K562 (cell line): ENCODE results near the gene ASCC1. TPM values are rescaled to one million over a fixed set of nuclear protein-coding genes. Genes with fewer than 3 reads are reported as not detected.
A peak's percentile ranks its signal among the peaks of the same experiment; 100 is the strongest.

Experiments
- ATAC-seq: fragments of 200-7000 bp; cut with Tn5 transposase; 3 replicates; pipeline ENCODE4 v1.9.1; 2020; ENCODE audit warnings: moderate library complexity
- BruUV-seq: library from RNA; stranded (reverse); fragments of 400-500 nt; replicated peaks from 2 replicates; lab custom pipeline; 2021; lab: Mats Ljungman, UMichigan
- CTCF ChIA-PET: fragments of 300-600 bp; formaldehyde crosslinking; extraction: SDS; loops from one replicate; lab custom pipeline; 2021; ENCODE audit warnings: low intra/inter-chr PET ratio; lab: Yijun Ruan, JAX
- POLR2A ChIA-PET: fragments of 300-600, 350-650 bp; sonication (Branson Sonifier 250); formaldehyde crosslinking; extraction: SDS; loops from one replicate; lab custom pipeline; 2021; ENCODE audit warnings: antibody characterized with exemption, inconsistent platforms; lab: Yijun Ruan, JAX
- DNase-seq, 4 experiments: peaks; one replicate each; pipeline versions ENCODE4 v3.0.0 to v3.0.0-alpha.2; 2011 to 2018; ENCODE audit warnings: low spot score in 3 of 4, mixed read lengths in 3 of 4; ENCODE audit errors: extremely low read depth in 1 of 4
- FAIRE-seq: peaks from 2 replicates; lab custom pipeline; 2011; peaks lifted over from hg19 to GRCh38; lab: Jason Lieb, UNC
- H2AFZ ChIP-seq: 2 replicates; pipeline ENCODE4 v1.6.0; 2011; ENCODE audit warnings: low read depth, low read length, control low read depth, inconsistent platforms
- H3K27ac ChIP-seq: fragments of 200-600 bp; 3 replicates; pipeline ENCODE4 v1.8.0; 2011; ENCODE audit warnings: low read depth, mild to moderate bottlenecking, control low read depth, inconsistent platforms, low read length, moderate library complexity, mixed read lengths; ENCODE audit errors: extremely low read depth
- H3K27me3 ChIP-seq, 2 experiments: fragments of 300-600 bp in 1 of 2; 2 replicates in 1 of 2; 3 replicates in 1 of 2; pipeline versions ENCODE4 v1.6.0 to v1.8.0; 2011; ENCODE audit warnings: inconsistent platforms in 2 of 2, low read length in 2 of 2, mild to moderate bottlenecking in 1 of 2, mixed read lengths in 1 of 2, moderate library complexity in 1 of 2; ENCODE audit not compliant: control insufficient read depth in 2 of 2, insufficient read depth in 2 of 2
- H3K36me3 ChIP-seq: fragments of 300-600 bp; 3 replicates; pipeline ENCODE4 v1.8.0; 2011; ENCODE audit warnings: mild to moderate bottlenecking, low read length, inconsistent platforms; ENCODE audit not compliant: control insufficient read depth, insufficient read depth
- H3K4me1 ChIP-seq, 2 experiments: fragments of 200-600 bp in 1 of 2; replicated peaks in 1 of 2; 2 replicates in 1 of 2; 3 replicates in 1 of 2; pipeline versions ENCODE4 v1.5.1 to v1.8.0; 2011; ENCODE audit warnings: inconsistent platforms in 2 of 2, low read length in 2 of 2, mild to moderate bottlenecking in 1 of 2, mixed read lengths in 1 of 2, moderate library complexity in 1 of 2; ENCODE audit not compliant: control insufficient read depth in 2 of 2, insufficient read depth in 2 of 2
- H3K4me2 ChIP-seq: 2 replicates; pipeline ENCODE4 v1.6.1; 2011; ENCODE audit warnings: low read length, control low read depth, inconsistent platforms, mixed read lengths; ENCODE audit not compliant: insufficient read depth
- H3K4me3 ChIP-seq: fragments of 200-600 bp; sonication (generic), shearing (Covaris generic); 2 replicates; pipeline ENCODE4 v1.5.1; 2016; ENCODE audit warnings: control low read depth, inconsistent platforms
- H3K79me2 ChIP-seq: fragments of 200-600 bp; 3 replicates; pipeline ENCODE4 v1.8.0; 2011; ENCODE audit warnings: low read length, inconsistent platforms; ENCODE audit not compliant: control insufficient read depth, insufficient read depth
- H3K9ac ChIP-seq, 2 experiments: 2 replicates each; pipeline versions ENCODE4 v1.6.0 to v1.6.1; 2011; ENCODE audit warnings: low read depth in 2 of 2, low read length in 2 of 2, control low read depth in 1 of 2, inconsistent platforms in 1 of 2, mild to moderate bottlenecking in 1 of 2, mixed read lengths in 1 of 2; ENCODE audit not compliant: insufficient read depth in 1 of 2
- H3K9me1 ChIP-seq: one replicate; pipeline ENCODE4 v1.6.0; 2011; ENCODE audit warnings: inconsistent platforms, mild to moderate bottlenecking, low read length, moderate library complexity; ENCODE audit not compliant: control insufficient read depth, insufficient read depth
- H3K9me3 ChIP-seq: replicated peaks from 2 replicates; pipeline ENCODE4 v1.5.1; 2011; ENCODE audit warnings: low read depth, low read length, inconsistent platforms; ENCODE audit not compliant: control insufficient read depth, insufficient read depth
- H4K20me1 ChIP-seq: replicated peaks from 2 replicates; pipeline ENCODE4 v1.6.1; 2011; ENCODE audit warnings: low read length, inconsistent platforms, mixed read lengths; ENCODE audit not compliant: control insufficient read depth, insufficient read depth
- CBX1 ChIP-seq: sonication (generic); IDR thresholded peaks from 2 replicates; pipeline ENCODE4 v1.6.1; 2016; ENCODE audit warnings: antibody characterized with exemption, low read depth, mild to moderate bottlenecking
- CEBPG ChIP-seq, 3 experiments: fragments of 200-800 bp in 1 of 3; sonication (Bioruptor generic) in 1 of 3; sonication (generic) in 1 of 3; formaldehyde crosslinking in 1 of 3; IDR thresholded peaks in 2 of 3; conservative IDR thresholded peaks in 1 of 3; 2 replicates each; pipeline versions ENCODE4 v1.6.1 to v1.8.0; 2016 to 2022; ENCODE audit warnings: missing compliant biosample characterization in 2 of 3, missing genetic modification characterization in 2 of 3, mild to moderate bottlenecking in 1 of 3, missing genetic modification reagents in 1 of 3
- DACH1 ChIP-seq: fragments of 450-650 bp; IDR thresholded peaks from 2 replicates; pipeline ENCODE4 v1.6.1; 2018; ENCODE audit not compliant: partially characterized antibody
- EP400 ChIP-seq: fragments of 450-650 bp; IDR thresholded peaks from 2 replicates; pipeline ENCODE4 v1.6.1; 2017; ENCODE audit warnings: antibody characterized with exemption, mild to moderate bottlenecking, moderate library complexity
- NCOR1 ChIP-seq: fragments of 450-650 bp; IDR thresholded peaks from 2 replicates; pipeline ENCODE4 v1.6.1; 2016; ENCODE audit warnings: mild to moderate bottlenecking, moderate library complexity
- PCBP2 ChIP-seq: fragments of 200-400 bp; formaldehyde crosslinking; IDR thresholded peaks from 2 replicates; pipeline ENCODE4 v1.6.1; 2018; ENCODE audit warnings: low read length, low read depth, mild to moderate bottlenecking, moderate library complexity; ENCODE audit not compliant: poor library complexity, severe bottlenecking
- RBM22 ChIP-seq: fragments of 200-400 bp; formaldehyde crosslinking; IDR thresholded peaks from 2 replicates; pipeline ENCODE4 v1.6.1; 2018; ENCODE audit warnings: low read length, low read depth; ENCODE audit not compliant: poor library complexity, severe bottlenecking
- WGBS: fragments of 100-300 bp; shearing (Covaris generic); methylation state at CpG from one replicate; pipeline ENCODE4 v1.1.6; 2016; ENCODE audit warnings: low coverage, mixed read lengths; ENCODE audit not compliant: insufficient coverage; ENCODE audit errors: missing lambda C conversion rate; 5-methylcytosine and 5-hydroxymethylcytosine counted together
- in situ Hi-C: fragments of 300-500 bp; cut with MboI; formaldehyde crosslinking; loops from 4 replicates; pipeline ENCODE4 v1.15.0; 2018; ENCODE audit warnings: inconsistent platforms, mixed read lengths
- intact Hi-C: fragments of 100-400 bp; cut with micrococcal nuclease; formaldehyde crosslinking; loops from 2 replicates; pipeline ENCODE4 v1.14.2; 2022
- polyA plus RNA-seq, 8 experiments: library from polyadenylated mRNA; depleted of rRNA in 4 of 8; stranded (reverse) in 5 of 8; unstranded in 3 of 8; fragments of >200 nt; fragmentation: Nextera tagmentation in 2 of 8; fragmentation: Illumina TruSeq in 1 of 8; extraction: Ambion mirVana in 2 of 8; extraction: Trizol in 1 of 8; gene quantifications; 2 replicates each; pipeline versions ENCODE4 v1.2.1 to v1.2.3, GENCODE V29; 2011 to 2014; ENCODE audit warnings: inconsistent platforms in 1 of 8, missing spikeins in 1 of 8
- total RNA-seq, 7 experiments: library from RNA; depleted of rRNA in 6 of 7; stranded (reverse); fragments of >200 nt in 6 of 7; fragmentation: Illumina TruSeq in 2 of 7; extraction: Trizol in 2 of 7; gene quantifications; 2 replicates each; pipeline versions ENCODE4 v1.2.1 to v1.2.3, GENCODE V29; 2011 to 2021; ENCODE audit warnings: low replicate concordance in 1 of 7
- TF ChIP-seq, protein P1 (sequence below): fragments of 250-450 bp; sonication (Bioruptor Pico); IDR thresholded peaks from 2 replicates; pipeline ENCODE4 v1.4.0; 2020; ENCODE audit warnings: borderline replicate concordance
- TF ChIP-seq, protein P2 (sequence below): fragments of 450-650 bp; IDR thresholded peaks from 2 replicates; pipeline ENCODE4 v1.6.1; 2016; ENCODE audit warnings: missing biosample characterization, missing genetic modification characterization
- TF ChIP-seq, protein P3 (sequence below): IDR thresholded peaks from 2 replicates; pipeline ENCODE4 v1.6.1; 2016; ENCODE audit warnings: missing genetic modification characterization, missing compliant biosample characterization
- TF ChIP-seq, protein P4 (sequence below): IDR thresholded peaks from 2 replicates; pipeline ENCODE4 v1.6.1; 2012; ENCODE audit warnings: low read depth, low read length, improper control_type of control experiment, borderline replicate concordance

Gene ASCC1
- total and polyA plus RNA-seq, 9 of the 15 experiments (the other 6 are each of a cell fraction or from before 2014, with no cell fraction given), result 31.7 to 73.3 (median 52.8) TPM

DNA sequence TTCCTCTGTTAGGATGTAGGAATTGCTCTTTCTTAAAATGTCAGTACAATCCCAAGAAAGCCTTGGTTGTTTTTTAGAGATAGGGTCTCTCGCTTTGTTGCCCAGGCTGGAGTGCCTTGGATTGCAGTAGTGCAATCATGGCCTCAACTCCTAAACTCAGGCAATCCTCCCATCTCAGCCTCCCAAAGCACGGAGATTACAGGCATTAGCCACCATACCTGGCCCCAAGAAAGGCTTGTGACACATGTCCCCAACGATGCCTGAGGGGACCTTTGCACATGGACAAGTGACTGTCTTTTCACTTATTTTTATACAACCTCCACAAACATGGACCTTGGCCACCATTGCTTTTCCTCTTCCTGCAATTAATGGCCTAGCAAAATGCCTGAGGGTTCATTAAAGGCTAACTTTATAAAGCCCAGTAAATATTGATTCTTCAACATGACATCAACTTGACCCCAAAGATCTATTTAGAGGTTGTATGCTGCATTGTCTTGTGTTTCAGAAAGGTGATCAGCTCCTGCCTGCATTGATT lies 117.7 kb downstream of the ASCC1 start (continued):
- TF ChIP-seq, protein P1, sequence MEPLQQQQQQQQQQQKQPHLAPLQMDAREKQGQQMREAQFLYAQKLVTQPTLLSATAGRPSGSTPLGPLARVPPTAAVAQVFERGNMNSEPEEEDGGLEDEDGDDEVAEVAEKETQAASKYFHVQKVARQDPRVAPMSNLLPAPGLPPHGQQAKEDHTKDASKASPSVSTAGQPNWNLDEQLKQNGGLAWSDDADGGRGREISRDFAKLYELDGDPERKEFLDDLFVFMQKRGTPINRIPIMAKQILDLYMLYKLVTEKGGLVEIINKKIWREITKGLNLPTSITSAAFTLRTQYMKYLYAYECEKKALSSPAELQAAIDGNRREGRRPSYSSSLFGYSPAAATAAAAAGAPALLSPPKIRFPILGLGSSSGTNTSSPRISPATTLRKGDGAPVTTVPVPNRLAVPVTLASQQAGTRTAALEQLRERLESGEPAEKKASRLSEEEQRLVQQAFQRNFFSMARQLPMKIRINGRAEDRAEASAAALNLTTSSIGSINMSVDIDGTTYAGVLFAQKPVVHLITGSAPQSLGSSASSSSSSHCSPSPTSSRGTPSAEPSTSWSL (CRISPR knock-in tag), result no peak
- TF ChIP-seq CEBPG (CRISPR knock-in tag; IDR thresholded peaks at IDR 0.05), result no peak
- 0 out of 4 replicates have a peak, but pooled peaks of 1 of the 2 experiments have one; percentile 11 for TF ChIP-seq CEBPG (tag; conservative IDR thresholded peaks at IDR 0.05 in 1 of 2, IDR thresholded peaks at IDR 0.05 in 1 of 2)

DNA sequence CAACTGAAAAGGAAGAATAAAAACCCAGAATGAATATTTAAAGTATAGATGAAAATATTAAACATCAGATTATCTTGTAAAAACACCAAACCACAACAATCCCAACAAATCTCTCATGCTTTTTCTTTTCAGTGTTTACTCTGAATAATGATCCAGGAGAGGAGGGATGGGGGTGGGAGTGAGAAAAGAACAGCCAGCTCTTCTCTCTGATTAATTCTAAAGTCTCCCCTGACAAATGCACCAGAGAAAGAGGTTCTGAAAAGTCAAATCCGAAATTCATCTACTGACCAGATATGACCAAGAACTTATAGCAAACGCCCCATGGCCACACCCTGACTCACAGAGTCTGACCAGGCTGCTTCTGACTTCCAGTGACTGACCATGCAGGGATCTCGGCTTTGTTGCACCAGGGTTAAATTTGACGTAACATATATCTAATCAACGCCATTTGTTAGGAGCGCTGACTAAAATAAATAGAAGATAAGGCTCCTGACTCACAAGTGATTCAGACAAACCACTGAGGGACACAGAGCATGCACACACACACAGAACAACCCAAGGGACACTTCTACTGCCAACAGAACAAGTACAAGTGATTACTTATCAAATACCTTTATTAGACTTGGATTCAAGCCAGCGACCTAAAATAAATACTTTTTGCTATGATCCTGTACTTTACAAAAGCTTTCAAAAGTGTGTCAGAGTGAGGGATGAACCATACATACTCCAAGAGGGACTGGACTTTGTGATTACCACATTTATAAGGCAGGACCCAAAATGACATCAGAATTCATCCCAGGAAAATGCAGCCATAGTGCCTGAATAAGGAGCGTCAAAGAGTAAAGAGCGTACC lies 118.4 kb downstream of the ASCC1 start:
- ChIA-PET POLR2A (interaction anchor here (0.6 to 0.7 kb wide), 2 partner anchors 18 to 224 kb away, joined by 3 read pairs; no protein-coding TSS in a partner anchor), CTCF (no interaction called here)
- Histone ChIP-seq H3K4me1 (peaks cover 15 to 39% of the 10 kb centered on the region in 2 experiments), H3K9me1 (no peaks in the 10 kb centered on the region), H3K27me3 (no peaks in the 10 kb centered on the region), H3K36me3 (peaks cover 27% of the 10 kb centered on the region; the same call in 2 of the 3 replicates), H3K4me2 (peak overlapping the region; percentile 23; the same call in 1 of the 2 replicates), H3K4me3 (no peak overlapping the region), H3K27ac (no peak overlapping the region; the same call in 2 of the 3 replicates), H2AFZ (no peak overlapping the region), H3K79me2 (no peaks in the 10 kb centered on the region), H3K9ac (no peak overlapping the region), H4K20me1 (no peaks in the 10 kb centered on the region), H3K9me3 (no peaks in the 10 kb centered on the region)
- intact Hi-C loops (no loop called here), in situ Hi-C loops (no loop called here)
- DNase-seq, result peak; percentile 54 to 81 (median 62)
- ATAC-seq, result peak; percentile 76
- no TSS peak for BruUV-seq
- no peak for FAIRE-seq
- WGBS, result 21% methylated on average over 9 of the region's 9 CpGs
- TF ChIP-seq NCOR1 (0 out of 2 replicates have a peak, but pooled peaks have one; percentile 40), PCBP2 (no peak), RBM22 (no peak), DACH1 (peak; percentile 61), EP400 (peak; percentile 42; the same call in 1 of the 2 replicates), CBX1 (no peak)
- TF ChIP-seq, protein P2, sequence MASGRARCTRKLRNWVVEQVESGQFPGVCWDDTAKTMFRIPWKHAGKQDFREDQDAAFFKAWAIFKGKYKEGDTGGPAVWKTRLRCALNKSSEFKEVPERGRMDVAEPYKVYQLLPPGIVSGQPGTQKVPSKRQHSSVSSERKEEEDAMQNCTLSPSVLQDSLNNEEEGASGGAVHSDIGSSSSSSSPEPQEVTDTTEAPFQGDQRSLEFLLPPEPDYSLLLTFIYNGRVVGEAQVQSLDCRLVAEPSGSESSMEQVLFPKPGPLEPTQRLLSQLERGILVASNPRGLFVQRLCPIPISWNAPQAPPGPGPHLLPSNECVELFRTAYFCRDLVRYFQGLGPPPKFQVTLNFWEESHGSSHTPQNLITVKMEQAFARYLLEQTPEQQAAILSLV, result no peak
- TF ChIP-seq, protein P3, sequence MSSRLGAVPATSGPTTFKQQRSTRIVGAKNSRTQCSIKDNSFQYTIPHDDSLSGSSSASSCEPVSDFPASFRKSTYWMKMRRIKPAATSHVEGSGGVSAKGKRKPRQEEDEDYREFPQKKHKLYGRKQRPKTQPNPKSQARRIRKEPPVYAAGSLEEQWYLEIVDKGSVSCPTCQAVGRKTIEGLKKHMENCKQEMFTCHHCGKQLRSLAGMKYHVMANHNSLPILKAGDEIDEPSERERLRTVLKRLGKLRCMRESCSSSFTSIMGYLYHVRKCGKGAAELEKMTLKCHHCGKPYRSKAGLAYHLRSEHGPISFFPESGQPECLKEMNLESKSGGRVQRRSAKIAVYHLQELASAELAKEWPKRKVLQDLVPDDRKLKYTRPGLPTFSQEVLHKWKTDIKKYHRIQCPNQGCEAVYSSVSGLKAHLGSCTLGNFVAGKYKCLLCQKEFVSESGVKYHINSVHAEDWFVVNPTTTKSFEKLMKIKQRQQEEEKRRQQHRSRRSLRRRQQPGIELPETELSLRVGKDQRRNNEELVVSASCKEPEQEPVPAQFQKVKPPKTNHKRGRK (tag), result no peak
- TF ChIP-seq, protein P4, sequence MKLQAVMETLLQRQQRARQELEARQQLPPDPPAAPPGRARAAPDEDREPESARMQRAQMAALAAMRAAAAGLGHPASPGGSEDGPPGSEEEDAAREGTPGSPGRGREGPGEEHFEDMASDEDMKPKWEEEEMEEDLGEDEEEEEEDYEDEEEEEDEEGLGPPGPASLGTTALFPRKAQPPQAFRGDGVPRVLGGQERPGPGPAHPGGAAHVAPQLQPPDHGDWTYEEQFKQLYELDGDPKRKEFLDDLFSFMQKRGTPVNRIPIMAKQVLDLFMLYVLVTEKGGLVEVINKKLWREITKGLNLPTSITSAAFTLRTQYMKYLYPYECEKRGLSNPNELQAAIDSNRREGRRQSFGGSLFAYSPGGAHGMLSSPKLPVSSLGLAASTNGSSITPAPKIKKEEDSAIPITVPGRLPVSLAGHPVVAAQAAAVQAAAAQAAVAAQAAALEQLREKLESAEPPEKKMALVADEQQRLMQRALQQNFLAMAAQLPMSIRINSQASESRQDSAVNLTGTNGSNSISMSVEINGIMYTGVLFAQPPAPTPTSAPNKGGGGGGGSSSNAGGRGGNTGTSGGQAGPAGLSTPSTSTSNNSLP, result peak; percentile 92; the same call in 1 of the 2 replicates
